Psoas muscle (tissue), 8 donors: ENCODE data around the gene COG1. TPM values are rescaled to one million over a fixed set of nuclear protein-coding genes. Genes with fewer than 3 reads are reported as not detected.

Experiments used
- ATAC-seq, 4 donors: fragments of 200-7000 bp; cut with Tn5 transposase; one replicate each; pipeline ENCODE4 v1.9.1; 2020; ENCODE audit warnings: moderate library complexity in 3 of 4, mild to moderate bottlenecking in 2 of 4
- DNase-seq, 2 donors: peaks; one replicate each; pipeline ENCODE4 v3.0.0-alpha.2; 2020
- H3K27ac ChIP-seq: fragments of 200-600 bp; one replicate; pipeline ENCODE4 v1.8.0; 2022
- H3K27me3 ChIP-seq, 3 donors: fragments of 200-600 bp in 1 of 3; one replicate each; pipeline versions ENCODE4 v1.6.1 to v1.8.0; 2013 to 2022; ENCODE audit warnings: low read length in 2 of 3, mild to moderate bottlenecking in 2 of 3, moderate library complexity in 1 of 3; ENCODE audit not compliant: insufficient read depth in 3 of 3
- H3K36me3 ChIP-seq, 2 donors: fragments of 200-600 bp in 1 of 2; one replicate each; pipeline versions ENCODE4 v1.6.1 to v1.8.0; 2013 to 2022; ENCODE audit warnings: low read depth in 1 of 2, mild to moderate bottlenecking in 1 of 2, moderate library complexity in 1 of 2; ENCODE audit not compliant: insufficient read depth in 1 of 2
- H3K4me1 ChIP-seq: fragments of 200-600 bp; one replicate; pipeline ENCODE4 v1.8.0; 2022
- H3K4me3 ChIP-seq: fragments of 200-600 bp; one replicate; pipeline ENCODE4 v1.8.0; 2022; ENCODE audit warnings: mild to moderate bottlenecking
- H3K9me3 ChIP-seq: fragments of 200-600 bp; one replicate; pipeline ENCODE4 v1.8.0; 2022
- CTCF ChIP-seq: fragments of 200-600 bp; IDR thresholded peaks from one replicate; pipeline ENCODE4 v1.8.0; 2022; ENCODE audit warnings: antibody characterized with exemption
- WGBS, 3 donors: extraction: QIAGEN DNeasy Blood & Tissue Kit; methylation state at CpG; one replicate each; pipeline versions ENCODE4 v1.1.6 to v1.1.7; 2013; 5-methylcytosine and 5-hydroxymethylcytosine counted together
- intact Hi-C, 2 donors: fragments of 100-400 bp; cut with DNase I; formaldehyde crosslinking; loops; one replicate each; pipeline versions ENCODE4 v1.11.0 to v1.14.2; 2022
- polyA plus RNA-seq, 3 donors: library from polyadenylated mRNA; stranded (reverse); fragments of 200-250 nt; gene quantifications; one replicate each; pipeline ENCODE4 v1.2.3, GENCODE V29; 2013
- total RNA-seq, 4 donors: library from RNA; stranded (reverse); fragmentation: NEBNext Ultra II Directional in 2 of 4; extraction: Animal tissue kit (Norgen Biotek cat#: 25700) in 2 of 4; gene quantifications; one replicate each; pipeline versions ENCODE4 v1.2.1 to v1.2.4, GENCODE V29; 2021 to 2023
- donor health status: healthy with polysubstance abuse.
- donor health status: DM: no; HTN: no; CAD: no; lungs with moderate emphysema.
- donor health status: Bipolar disorder and iron deficiency.
- donor health status: healthy.
- donor health status: DM: yes; HTN: yes; CAD: no.
- donor health status: DM: no; HTN: no; CAD: no.
- donor health status: DM: no; HTN: no; CAD: no.
- donor health status: DM: yes; HTN: yes; CAD: no.

COG1 gene
- total and polyA plus RNA-seq, 7 donors = 28.9 to 61.9 (median 48.4) TPM

GRCh38 chr17:73240561-73240960 is 47.7 kb downstream of the COG1 start:
- no peak overlapping the region for H3K4me3 ChIP-seq
- H3K27ac ChIP-seq = no peak overlapping the region
- DNase-seq (no peak), ATAC-seq (peak in 2 of 4 donors; percentile 57 to 61)
- H3K36me3 ChIP-seq = peaks cover 0 to 84% of the 10 kb centered on the region in 2 donors
- no peaks in the 10 kb centered on the region for H3K27me3 ChIP-seq
- H3K4me1 ChIP-seq = peaks cover 24% of the 10 kb centered on the region
- H3K9me3 ChIP-seq = no peaks in the 10 kb centered on the region
- 40 to 51% (median 44%) methylated on average over 2 of the region's 2 CpGs for WGBS, 3 donors
- no peak for TF ChIP-seq CTCF
- intact Hi-C loops = no loop called here

- Histone ChIP-seq H3K4me1 (no peaks in the 10 kb centered on the region), H3K36me3 (peaks cover 2 to 62% of the 10 kb centered on the region in 2 donors), H3K4me3 (no peak overlapping the region), H3K27ac (no peak overlapping the region), H3K27me3 (no peaks in the 10 kb centered on the region), H3K9me3 (no peaks in the 10 kb centered on the region)
- intact Hi-C loops = loop anchor here in 1 of 2 donors (5.0 kb wide), 1 partner anchor 520 kb away; no protein-coding TSS in a partner anchor
- WGBS, 3 donors = 88 to 92% (median 90%) methylated on average over 2 of the region's 2 CpGs
- ATAC-seq (no peak), DNase-seq (no peak)
- peak; percentile 11 for TF ChIP-seq CTCF
Observed at GRCh38 chr17:73247726-73248125, 54.9 kb downstream of the COG1 start.

- peaks cover 2 to 54% of the 10 kb centered on the region in 2 donors for H3K36me3 ChIP-seq
- 81 to 91% (median 87%) methylated on average over 10 of the region's 10 CpGs for WGBS, 3 donors
- ATAC-seq = no peak
Observed at GRCh38 chr17:73248532-73248931, 55.7 kb downstream of the COG1 start.

GRCh38 chr17:73249700-73250099 is 56.8 kb downstream of the COG1 start:
- intact Hi-C loops = loop anchor here (5.0 to 10.0 kb wide), 2 partner anchors 522 to 525 kb away; no protein-coding TSS in a partner anchor
- Histone ChIP-seq H3K4me3 (no peak overlapping the region), H3K27ac (no peak overlapping the region), H3K27me3 (no peaks in the 10 kb centered on the region), H3K36me3 (peaks cover 2 to 42% of the 10 kb centered on the region in 2 donors), H3K4me1 (no peaks in the 10 kb centered on the region), H3K9me3 (no peaks in the 10 kb centered on the region)
- 66 to 81% (median 73%) methylated on average over 8 of the region's 8 CpGs for WGBS, 3 donors
- no peak for TF ChIP-seq CTCF
- no peak for ATAC-seq
- DNase-seq = no peak

More at GRCh38 chr17:73248532-73248931, 55.7 kb downstream of the COG1 start:
- no peaks in the 10 kb centered on the region for H3K9me3 ChIP-seq
- H3K27me3 ChIP-seq = no peaks in the 10 kb centered on the region
- intact Hi-C loops = loop anchor here in 1 of 2 donors (5.0 kb wide), 1 partner anchor 521 kb away; no protein-coding TSS in a partner anchor
- TF ChIP-seq CTCF = no peak
- H3K27ac ChIP-seq = no peak overlapping the region
- H3K4me3 ChIP-seq = no peak overlapping the region
- no peaks in the 10 kb centered on the region for H3K4me1 ChIP-seq
- no peak for DNase-seq
